Cerebellar cortex (tissue), 1 donor: ENCODE measurements around the gene ACP1.

ENCODE experiments used
- DNase-seq: peaks from one replicate; pipeline ENCODE4 v3.0.0-alpha.2; 2015; ENCODE audit warnings: low spot score

Gene ACP1

DNA sequence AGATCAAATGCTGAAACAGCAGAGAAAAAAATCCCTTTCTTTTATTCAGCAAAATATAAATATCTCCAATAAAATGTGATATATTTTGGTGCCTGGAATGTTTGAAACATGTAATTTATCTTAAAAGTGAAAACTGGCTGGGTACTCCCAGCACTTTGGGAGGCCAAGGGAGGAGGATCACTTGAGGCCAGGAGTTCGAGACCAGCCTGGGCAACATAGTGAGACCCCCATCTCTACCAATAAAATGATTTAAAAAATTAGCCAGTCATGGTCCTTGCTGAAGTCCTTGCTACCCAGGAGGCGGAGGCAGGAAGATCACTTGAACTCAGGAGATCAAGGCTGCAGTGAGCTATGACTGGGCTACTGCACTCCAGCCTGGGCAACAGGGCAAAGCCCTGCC, 9.6 kb upstream of the ACP1 start:
- no peak for DNase-seq

DNA sequence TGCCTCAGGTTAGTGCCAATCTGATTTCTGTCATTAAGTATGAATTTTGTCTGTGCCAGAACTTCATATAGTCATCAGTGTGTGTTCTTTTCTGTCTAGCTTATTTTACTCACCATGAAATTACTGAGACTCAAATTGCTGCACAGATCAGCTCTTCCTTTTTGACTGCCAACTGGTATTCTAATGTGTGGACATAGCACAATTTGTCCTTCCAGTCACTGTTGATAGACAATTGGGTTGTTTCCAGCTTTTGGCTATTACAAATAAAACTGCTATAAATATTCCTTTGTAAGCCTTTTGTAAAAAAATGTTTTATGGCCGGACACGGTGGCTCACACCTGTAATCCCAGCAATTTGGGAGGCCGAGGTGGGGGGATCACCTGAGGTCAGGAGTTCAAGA, 8.7 kb upstream of the ACP1 start:
- DNase-seq: no peak

DNA sequence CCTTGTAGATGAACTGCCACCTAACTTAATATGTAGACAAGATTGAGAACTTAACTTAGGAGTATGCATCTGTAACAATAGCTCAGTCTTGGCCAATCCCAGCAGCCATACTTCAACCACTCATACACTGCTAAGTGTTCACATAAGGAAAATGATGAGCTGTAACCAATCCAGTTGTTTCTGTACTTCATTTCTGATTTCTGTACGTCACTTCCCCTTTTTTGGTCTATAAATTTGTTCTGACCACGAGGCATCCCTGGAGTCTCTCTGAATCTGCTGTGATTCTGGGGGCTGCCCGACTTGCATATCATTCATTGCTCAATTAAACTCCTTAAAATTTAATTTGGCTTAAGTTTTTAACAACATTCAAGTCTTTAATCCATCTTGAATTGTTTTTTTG, 7.3 kb upstream of the ACP1 start:
- DNase-seq: no peak

DNA sequence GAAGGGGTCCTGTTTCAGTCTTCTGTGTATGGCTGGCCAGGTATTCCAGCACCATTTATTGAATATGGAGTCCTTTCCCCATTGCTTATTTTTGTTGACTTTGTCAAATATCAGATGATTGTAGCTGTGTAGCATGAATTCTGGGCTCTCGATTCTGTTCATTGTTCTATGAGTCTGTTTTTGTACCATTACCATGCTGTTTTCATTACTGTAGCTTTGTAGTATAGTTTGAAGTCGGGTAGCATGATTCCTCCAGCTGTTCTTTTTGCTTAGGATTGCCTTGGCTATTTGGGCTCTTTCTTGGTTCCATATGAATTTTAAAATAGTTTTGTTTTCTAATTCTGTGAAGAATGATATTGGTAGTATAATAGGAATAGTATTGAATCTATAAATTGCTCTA, 6.9 kb upstream of the ACP1 start:
- no peak for DNase-seq

DNA sequence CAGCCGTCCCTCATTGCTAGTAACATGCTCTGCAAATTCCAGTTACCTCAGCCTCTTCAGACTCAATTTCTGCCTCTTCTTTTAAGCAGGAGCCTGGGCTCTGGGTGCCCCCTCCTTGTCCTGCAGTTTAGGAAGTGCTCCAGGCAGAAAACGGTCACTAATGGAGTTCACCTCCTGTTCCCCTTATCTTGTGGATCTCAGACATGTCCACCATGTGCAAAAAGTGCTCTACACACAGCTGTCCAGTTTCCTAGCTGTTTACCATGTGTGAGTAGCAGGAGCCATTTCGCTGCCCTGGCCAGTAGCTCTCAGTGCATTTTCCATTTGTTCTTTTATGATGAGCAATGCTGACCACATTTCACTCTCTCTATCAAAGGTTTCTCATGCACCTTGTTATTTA, 5.8 kb upstream of the ACP1 start:
- no peak for DNase-seq

DNA sequence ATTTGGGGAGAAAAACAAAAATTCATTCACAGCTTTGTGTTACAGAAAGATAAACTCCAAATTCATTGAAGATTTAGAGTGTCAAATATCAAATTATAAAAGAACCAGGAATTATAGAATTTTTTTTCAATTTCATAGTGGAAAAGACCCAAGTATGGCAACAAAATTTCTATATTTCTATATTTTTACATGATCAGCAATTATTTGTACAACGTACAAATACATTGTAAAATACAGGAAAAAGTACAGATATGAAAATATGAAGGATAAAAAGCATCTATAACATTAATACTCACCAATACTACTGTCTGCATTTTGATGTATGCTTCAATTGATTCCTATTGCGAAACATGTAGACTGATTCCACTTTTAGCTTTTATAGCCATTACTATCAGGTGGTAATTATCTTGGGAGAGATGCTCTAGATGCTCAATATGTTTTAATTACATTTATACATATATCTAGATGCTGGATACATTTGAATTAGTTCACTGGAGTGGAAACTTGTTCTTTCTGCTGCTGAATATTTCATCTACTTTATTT, 4.9 kb upstream of the ACP1 start:
- DNase-seq: no peak

DNA sequence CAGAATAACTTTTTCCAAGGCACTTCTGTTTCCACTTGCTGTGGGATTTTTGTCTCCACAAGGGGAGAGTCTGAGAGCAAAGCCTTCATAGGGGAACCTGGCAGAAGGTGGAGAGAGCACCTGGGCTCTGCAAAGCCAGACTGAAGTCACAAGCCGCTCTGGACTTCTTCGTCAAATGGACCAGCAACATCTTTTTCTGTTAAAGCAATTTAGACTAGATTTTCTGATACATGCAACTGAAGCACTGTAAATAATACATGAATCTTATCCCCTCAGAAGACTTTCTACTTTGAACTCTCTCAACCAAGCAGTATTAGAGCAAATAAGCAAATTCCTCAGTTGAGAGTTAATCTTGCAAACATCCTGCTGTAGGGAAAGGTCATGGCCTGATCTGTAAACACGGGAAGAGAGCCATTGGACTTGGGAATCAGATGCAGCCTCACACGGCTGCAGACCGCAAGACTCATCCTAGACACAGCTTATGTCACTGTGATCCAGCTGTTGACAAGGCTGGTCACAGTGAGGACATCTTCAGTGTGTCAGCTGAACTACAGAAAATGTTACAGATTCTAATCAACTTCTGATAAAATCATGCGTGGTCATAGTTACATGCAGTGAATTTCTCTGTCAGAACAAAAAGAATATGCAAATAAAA, 4.1 kb upstream of the ACP1 start:
- no peak for DNase-seq

DNA sequence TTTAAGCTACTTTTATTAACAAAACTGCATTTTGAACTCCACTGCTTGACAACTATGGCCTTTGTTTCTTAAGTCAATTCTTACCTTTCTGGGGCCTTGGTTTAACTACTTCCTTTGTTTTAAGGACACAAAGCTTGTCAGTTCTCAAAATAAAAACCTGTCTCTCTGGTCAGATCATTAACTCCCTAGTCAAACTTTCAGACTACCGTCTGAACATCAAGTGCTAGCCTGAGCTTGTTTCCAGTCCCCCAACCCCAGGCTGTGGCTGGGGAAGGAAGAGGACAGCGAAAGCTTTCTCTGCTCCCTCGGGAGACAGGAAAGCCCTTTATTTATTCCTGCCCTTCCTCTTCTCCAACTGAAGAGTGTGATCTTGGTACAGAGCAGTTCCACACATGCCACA, 2.6 kb upstream of the ACP1 start:
- DNase-seq: no peak

DNA sequence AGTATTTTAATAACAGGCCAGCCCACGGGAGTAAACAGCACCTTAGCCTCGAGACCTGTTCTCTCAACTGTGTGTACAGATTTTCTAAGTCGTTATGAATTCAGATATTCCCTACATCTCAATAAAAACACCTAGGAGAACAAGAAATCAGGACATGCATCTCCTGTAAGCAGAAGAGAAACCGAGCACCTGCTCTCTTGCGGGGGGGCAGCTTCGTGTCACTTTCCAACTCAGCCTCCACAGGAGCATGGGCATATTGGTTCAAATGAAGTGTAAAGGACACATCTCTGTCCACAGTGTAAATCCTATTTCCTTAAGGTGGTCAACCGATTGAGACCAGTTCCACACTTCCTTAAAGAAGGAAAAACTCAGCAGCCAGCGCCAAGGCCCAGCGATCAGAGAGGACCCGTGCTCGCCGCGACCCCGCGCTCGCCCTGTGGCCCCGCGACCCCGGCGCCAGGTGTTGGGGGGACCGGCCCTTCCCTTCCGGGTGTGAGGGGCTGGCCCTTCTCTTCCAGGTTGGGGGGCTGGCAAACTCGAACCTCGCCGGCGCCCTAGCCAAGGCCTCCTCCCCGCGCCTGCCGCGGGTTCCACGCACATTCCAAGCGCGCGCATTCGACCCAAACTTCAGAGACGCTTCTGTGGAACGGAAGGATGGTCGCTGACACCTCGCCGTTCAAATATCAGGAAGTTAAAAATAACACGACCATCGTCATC, 1.6 kb upstream of the ACP1 start:
- DNase-seq: no peak

DNA sequence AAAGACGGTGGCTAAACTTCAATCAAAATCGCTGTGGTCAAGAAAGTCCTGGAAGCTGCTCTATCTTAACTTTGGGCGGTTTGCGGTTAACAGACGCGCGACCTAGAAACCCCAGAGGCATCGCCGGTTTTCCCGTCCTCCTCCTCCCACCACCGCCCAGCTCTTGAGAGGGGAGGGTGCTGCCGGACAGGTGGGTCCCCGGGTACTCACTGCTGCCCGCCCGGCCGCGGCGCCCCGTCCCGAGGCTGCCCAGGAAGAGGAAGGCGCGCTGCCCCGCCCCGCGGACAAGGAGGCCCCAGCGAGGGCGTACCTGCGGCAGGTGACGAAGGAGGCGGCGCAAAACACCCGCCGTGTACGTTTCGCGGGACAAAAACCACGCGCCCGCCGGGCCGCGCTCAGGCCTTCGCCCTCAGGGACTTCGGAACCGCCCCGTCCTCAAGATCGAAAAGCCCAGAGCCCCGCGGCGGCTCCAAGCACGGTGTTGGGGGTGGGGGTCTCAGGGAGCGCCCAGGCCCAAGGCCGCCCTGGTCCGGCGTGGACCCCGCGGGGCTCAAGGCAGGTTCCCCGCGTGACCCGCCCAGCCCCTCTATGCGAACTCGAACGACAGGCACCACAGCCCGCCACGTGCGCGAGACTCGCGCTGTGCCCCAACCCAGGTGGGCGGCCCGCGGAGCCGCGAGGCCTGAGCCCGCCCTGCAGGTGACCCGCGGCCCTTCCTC, 814 bp upstream of the ACP1 start, which contains the start of gene SH3YL1:
TSS of gene SH3YL1 (minus strand) at position 259 of the 719 bp plus-strand sequence. CDS start at position 211, 48 bp downstream.
- DNase-seq: no peak

DNA sequence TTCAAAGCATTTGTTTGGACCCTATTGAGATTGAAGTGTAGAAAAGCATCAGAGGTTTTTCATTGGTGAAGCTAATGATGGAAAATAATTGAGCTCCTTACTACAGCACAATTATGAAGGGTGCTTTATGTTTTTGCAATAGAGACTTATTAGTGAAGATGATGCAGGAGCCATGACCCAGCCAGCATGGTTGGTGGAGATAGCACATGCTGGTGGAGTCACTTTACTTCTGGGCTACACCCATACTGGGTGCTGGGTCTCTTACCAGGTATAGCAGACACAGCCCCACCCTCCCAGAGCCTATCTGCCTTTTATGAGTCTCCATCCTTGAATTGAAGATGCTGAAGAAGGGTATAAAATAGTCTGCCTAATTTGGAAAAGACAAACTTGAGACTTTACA, 3.6 kb downstream of the ACP1 start:
- DNase-seq: no peak

DNA sequence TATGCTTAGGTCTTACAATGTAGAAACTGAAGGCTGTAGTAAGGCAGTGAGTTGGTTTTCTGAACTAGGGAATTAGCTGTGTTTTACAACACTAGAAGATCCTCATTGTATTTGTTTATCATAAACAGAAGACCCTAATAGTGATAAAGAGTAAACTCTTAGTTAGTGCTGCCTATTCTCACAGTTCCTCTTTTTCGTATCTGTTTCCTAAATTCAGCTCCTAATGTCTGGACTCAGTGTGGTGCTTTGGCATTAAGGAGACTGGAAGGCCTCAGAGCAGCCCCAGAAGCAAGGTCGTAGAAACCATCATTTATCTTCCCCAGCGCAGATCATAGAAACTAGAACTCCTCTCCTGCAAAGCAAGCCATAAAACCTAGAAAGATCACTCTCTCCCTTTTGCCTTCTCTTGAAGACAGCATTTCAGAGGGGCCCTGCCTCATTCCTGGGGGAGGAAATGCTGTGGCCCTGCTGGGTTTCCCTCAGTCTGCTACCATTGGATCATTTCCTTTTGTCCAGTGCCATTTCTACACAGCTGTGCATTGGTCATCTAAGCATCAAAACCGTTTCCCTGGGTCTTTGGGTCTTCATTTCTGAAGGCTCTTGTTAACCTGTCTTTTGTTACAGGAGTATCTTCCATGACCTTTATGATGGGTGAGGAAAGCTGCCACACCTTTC, 4.7 kb downstream of the ACP1 start:
- no peak for DNase-seq

DNA sequence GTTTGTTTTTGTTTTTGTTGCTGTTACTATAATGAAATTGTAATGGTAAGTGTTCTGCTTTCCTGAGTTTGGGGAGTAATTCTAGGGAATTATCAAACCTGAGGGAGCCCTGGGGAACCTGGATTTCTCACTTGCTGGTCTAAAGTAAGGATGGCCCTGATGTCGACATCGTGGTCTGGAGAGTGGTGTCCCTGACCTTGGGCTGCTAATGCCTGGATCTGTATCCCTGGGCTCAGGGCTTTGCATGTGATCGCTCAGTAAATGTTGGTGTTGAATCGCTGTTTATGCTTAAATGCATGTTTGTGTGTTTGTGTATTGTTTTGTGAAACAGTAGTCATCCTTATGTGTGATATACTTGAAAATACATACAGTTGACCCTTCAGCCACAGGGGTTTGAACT, 6.1 kb downstream of the ACP1 start:
- DNase-seq: no peak

DNA sequence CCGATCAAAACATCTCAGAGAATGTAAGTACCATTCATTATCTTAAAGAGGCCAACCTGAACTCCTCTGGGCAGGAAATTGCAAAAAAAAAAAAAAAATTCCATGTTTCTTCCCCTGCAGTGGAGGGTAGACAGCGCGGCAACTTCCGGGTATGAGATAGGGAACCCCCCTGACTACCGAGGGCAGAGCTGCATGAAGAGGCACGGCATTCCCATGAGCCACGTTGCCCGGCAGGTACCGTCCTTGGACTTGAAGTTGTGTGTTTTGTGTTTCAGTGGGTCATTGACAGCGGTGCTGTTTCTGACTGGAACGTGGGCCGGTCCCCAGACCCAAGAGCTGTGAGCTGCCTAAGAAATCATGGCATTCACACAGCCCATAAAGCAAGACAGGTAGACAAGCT, 7.2 kb downstream of the ACP1 start:
- no peak for DNase-seq

DNA sequence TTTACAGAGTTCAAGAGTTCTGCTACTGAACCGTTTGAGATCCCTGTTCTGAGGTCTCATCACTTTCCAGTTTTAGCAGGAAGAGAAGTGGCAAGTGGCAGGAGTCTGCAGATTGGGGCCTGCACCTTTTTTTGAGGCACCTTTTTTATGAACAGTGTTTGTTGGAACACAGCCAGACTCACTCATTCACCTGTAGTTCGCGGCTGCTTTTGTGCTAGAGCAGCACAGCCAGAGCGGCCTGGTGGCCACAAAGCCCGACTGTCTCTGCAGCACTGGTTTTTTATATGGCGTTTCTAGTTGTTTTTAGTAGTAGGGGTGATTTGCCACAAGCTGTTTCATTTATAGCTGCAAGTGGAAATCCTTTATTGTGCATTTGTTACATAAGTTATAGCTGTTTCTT, 8.6 kb downstream of the ACP1 start:
- DNase-seq: no peak

DNA sequence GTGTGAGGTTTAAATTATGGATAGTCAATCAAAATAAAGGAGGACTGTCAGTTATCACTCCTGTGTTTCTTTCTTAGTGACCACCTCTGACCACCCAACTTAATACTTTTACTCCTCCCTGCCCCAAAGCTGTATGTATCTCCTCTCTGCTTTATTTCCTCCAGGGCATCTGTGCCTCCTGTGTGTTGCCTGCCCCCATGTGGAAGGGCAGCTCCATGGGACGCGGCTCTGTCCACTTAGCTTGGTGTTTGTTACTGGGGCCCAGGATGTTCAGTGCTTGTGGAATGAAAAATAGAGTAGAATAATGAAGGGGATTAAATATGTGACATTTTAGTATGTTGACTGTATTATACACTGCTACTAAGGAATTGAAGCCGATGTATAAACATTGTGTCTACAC, 9.8 kb downstream of the ACP1 start:
- no peak for DNase-seq

DNA sequence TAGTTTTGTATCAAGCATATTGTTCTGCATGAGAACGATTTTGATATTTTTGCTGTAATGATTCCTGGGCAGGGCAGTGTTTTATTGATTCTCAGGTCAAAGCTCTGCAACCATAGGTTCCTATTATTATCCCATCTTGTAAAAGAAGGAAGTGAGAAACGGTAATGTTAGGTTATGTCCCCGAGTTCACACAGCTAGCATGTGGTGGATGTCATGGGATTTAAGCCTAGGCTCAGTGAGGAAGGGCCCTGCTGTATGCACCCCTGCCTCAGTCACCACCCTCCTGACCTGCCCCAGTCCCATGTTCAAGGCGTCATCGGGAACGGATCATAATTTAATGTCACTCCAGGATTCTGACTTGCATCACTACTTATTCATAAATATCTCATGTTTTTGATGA, 10.7 kb downstream of the ACP1 start:
- DNase-seq: no peak

DNA sequence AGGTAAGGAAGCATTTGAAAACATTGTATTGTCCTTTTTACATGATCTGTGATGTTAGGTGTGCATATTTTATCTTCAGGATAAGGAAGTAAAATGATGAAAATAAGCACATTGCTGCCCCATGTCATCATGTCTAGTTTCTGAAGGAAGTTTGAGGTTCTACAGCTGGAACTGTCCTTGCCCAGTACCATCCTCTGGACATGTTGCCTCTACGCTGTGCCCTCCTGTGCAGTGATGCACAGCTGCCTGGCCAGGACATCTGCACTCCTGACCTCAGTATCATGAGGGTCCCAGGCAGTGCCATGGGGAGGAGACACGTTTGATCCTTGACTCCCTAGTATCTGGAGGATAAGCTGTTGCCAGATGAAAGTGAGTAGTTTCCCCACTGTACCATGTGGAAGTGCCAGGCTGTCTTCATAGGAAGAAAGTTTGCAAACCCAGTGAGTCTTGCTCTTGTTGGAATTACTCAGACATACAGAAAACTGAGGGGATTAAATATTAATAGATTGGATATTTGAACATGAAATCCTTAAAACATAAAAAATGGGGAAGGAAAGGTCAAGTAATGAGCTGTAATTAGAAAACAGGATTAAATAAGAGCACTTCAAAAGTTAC, 13.7 kb downstream of the ACP1 start:
- DNase-seq: no peak

DNA sequence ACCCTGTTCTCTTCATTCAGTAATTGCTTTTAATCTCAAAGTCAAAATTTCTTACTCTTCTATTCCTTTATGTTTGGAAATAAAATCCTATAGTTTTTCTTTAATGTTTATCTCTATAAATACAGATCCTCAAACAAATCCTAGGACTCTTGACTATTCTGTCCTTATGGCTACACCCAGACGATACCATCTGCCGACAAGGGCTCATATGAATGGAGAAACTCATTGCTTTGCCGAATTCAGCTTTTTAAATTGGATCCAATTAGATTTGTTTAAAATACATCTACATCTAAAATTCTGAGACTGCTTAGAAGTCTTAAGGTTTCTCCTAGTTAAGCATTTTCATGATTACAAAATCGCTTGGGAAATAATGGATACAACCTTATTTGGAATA, 14.2 kb downstream of the ACP1 start:
- DNase-seq: no peak

DNA sequence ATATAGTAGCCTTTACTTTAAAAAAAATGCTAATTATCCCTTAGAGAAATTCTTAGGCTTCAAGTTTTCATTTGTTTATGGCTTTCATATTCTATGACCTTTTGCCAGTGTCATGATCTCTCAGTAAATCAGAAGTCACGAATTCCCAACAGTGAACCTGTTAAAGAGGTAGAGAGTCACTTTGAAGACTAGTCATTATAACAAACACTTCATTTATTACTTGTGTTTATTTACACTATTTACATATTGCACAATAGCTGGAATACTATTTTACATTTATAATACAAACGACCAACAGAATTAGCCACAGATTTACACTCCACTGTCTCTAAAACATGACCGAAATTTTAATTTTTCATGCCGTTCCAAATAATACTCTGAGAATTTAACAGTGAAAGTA, 14.6 kb downstream of the ACP1 start:
- DNase-seq: no peak

DNA sequence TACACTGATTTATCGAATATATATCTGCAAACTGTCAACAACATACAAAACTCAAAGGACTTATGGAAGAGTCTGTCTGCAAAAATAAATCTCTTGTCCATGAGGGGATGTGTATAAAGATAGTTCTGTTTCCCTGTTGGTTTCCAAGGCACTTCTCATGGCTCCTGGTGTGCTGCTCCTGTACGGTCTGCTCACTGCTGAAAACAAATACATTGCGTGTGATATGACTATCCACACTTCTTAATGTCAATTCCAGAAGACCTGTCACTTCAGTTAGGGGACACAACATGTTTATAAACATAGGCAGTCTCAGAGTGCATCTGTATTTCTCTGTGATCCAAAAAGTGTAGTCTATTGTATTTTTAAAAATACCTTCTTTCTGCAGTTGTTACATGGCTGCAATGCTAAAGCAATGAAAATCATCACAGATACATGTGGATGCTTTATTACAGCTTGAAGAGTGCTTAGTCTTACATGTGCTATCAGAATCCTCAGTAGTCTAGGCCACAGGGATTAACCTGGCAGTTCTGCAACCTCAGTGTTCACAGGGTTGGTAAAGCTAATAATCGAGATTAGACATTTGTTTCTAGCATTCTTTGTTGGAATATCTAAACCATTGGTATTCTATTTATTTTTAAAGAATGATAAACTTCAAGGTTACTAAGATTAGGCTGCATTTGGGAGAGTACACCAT, 15.4 kb downstream of the ACP1 start:
- DNase-seq: no peak
